RWPE2 (cell line): ENCODE data around the gene SPRY4.
A peak's percentile ranks its signal among the peaks of the same experiment; 100 is the strongest.
"Not testable (repeated sequence)": the region's sequence is repeated elsewhere in the genome, so short reads cannot be mapped to it uniquely, and the experiment has no call there.

Experiments
- ATAC-seq: fragments of 200-7000 bp; cut with Tn5 transposase; 3 replicates; pipeline ENCODE4 v1.9.1; 2021; ENCODE audit warnings: low read depth
- DNase-seq: peaks from one replicate; pipeline ENCODE4 v3.0.0-alpha.2; 2020; ENCODE audit warnings: low spot score
- H3K27ac ChIP-seq: fragments of 450-650 bp; 2 replicates; pipeline ENCODE4 v1.5.1; 2017; ENCODE audit warnings: mild to moderate bottlenecking; ENCODE audit not compliant: poor library complexity, severe bottlenecking
- H3K27me3 ChIP-seq: fragments of 250-450 bp; sonication (Bioruptor Pico); 2 replicates; pipeline ENCODE4 v1.5.1; 2021; ENCODE audit warnings: mild to moderate bottlenecking, moderate library complexity; ENCODE audit not compliant: insufficient read depth, poor library complexity, severe bottlenecking
- H3K36me3 ChIP-seq: fragments of 250-450 bp; sonication (Bioruptor Pico); 2 replicates; pipeline ENCODE4 v1.5.1; 2020; ENCODE audit warnings: low read depth, mild to moderate bottlenecking, moderate library complexity
- H3K4me1 ChIP-seq: fragments of 250-450 bp; sonication (Bioruptor Pico); 2 replicates; pipeline ENCODE4 v1.5.1; 2021; ENCODE audit warnings: mild to moderate bottlenecking, moderate library complexity; ENCODE audit not compliant: insufficient read depth, poor library complexity, severe bottlenecking
- H3K4me3 ChIP-seq: fragments of 250-450 bp; sonication (Bioruptor Pico); 2 replicates; pipeline ENCODE4 v1.5.1; 2021; ENCODE audit warnings: mild to moderate bottlenecking, moderate library complexity; ENCODE audit not compliant: severe bottlenecking
- H3K9me3 ChIP-seq: fragments of 250-450 bp; sonication (Bioruptor Pico); 2 replicates; pipeline ENCODE4 v1.5.1; 2021; ENCODE audit warnings: mild to moderate bottlenecking, moderate library complexity; ENCODE audit not compliant: severe bottlenecking
- TF ChIP-seq, protein P1 (sequence below): fragments of 450-650 bp; IDR thresholded peaks from one replicate; pipeline ENCODE4 v1.5.1; 2017; ENCODE audit warnings: mild to moderate bottlenecking, moderate library complexity; ENCODE audit not compliant: poor library complexity, severe bottlenecking

SPRY4 gene

DNA sequence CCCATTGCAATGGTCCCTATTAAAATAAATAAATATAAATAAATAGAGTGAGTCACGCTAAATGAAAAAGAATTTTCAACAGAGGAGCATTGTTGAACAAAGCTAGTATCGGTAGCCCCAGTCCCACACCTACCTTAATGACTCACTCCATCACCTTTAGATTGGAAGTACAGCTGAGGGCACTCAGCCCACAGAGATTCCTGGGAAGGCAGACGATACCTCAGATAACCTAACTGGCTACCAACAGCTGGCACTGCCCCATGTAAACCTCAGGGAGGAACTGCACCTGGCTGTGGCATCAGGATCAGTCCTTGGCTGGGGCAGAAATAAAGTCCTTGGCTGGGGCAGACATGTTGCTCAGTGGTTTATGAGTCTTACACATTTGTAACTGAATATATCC lies 49.3 kb downstream of the SPRY4 start:
- H3K27ac ChIP-seq = no peak overlapping the region
- TF ChIP-seq, protein P1, sequence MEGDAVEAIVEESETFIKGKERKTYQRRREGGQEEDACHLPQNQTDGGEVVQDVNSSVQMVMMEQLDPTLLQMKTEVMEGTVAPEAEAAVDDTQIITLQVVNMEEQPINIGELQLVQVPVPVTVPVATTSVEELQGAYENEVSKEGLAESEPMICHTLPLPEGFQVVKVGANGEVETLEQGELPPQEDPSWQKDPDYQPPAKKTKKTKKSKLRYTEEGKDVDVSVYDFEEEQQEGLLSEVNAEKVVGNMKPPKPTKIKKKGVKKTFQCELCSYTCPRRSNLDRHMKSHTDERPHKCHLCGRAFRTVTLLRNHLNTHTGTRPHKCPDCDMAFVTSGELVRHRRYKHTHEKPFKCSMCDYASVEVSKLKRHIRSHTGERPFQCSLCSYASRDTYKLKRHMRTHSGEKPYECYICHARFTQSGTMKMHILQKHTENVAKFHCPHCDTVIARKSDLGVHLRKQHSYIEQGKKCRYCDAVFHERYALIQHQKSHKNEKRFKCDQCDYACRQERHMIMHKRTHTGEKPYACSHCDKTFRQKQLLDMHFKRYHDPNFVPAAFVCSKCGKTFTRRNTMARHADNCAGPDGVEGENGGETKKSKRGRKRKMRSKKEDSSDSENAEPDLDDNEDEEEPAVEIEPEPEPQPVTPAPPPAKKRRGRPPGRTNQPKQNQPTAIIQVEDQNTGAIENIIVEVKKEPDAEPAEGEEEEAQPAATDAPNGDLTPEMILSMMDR = no peak
- H3K4me3 ChIP-seq = no peak overlapping the region
- no peak for DNase-seq
- ATAC-seq = peak; percentile 95
- H3K36me3 ChIP-seq = no peaks in the 10 kb centered on the region
- no peaks in the 10 kb centered on the region for H3K9me3 ChIP-seq
- no peaks in the 10 kb centered on the region for H3K27me3 ChIP-seq
- peaks cover 12% of the 10 kb centered on the region for H3K4me1 ChIP-seq

DNA sequence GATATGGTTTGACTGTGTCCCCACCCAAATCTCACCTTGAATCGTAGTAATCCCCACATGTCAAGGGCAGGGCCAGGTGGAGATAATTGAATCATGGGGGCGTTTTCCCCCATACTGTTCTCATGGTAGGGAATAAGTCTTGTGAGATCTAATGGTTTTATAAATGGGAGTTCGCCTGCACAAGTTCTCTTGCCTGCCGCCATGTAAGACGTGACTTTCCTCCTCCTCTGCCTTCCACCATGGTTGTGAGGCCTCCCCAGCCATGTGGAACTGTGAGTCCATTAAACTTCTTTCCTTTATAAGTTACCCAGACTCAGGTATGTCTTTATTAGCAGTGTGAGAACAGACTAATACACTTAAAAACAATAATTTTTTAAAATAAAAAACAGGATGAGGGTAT lies 52.2 kb downstream of the SPRY4 start:
- DNase-seq, H3K4me3 ChIP-seq, H3K9me3 ChIP-seq, H3K36me3 ChIP-seq, H3K27ac ChIP-seq, H3K27me3 ChIP-seq, ATAC-seq: not testable (repeated sequence)
- peaks cover 12% of the 10 kb centered on the region for H3K4me1 ChIP-seq

DNA sequence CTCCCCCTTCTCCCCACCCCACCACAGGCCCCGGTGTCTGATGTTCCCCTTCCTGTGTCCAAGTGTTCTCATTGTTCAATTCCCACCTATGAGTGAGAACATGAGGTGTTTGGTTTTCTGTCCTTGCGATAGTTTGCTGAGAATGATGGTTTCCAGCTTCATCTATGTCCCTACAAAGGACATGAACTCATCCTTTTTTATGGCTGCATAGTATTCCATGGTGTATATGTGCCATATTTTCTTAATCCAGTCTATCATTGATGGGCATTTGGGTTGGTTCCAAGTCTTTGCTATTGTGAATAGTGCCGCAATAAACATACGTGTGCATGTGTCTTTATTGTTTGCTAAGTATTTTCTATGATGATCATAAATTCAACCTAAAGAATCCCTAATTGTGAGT lies 60.7 kb downstream of the SPRY4 start:
- ATAC-seq, H3K27me3 ChIP-seq, H3K27ac ChIP-seq, H3K4me1 ChIP-seq, H3K9me3 ChIP-seq, H3K36me3 ChIP-seq, DNase-seq, H3K4me3 ChIP-seq: not testable (repeated sequence)

DNA sequence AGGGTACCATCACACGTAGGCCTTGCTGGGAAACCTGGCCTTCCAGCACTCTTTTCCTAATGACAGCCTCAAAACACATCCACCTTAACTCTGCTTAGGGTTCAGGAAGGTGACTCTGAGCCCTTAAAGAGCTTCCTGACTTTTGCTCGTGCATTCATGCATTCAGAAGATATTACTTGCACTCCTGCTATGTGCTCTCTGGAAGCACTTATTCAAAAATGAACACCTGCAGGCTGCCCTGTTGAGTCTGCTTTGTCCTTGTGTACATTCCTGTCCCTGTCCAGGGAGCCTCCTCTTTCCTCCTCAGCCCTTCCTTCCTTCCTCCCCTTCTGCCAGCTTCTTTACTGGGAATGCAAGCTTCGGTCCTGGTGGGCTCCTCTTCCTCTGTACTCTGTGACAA lies 61.5 kb downstream of the SPRY4 start:
- Histone ChIP-seq H3K27ac (no peak overlapping the region), H3K36me3 (no peaks in the 10 kb centered on the region), H3K4me3 (no peak overlapping the region), H3K9me3 (peaks cover 4% of the 10 kb centered on the region), H3K4me1 (no peaks in the 10 kb centered on the region), H3K27me3 (no peaks in the 10 kb centered on the region)
- ATAC-seq (no peak), DNase-seq (no peak)
- TF ChIP-seq, protein P1 = no peak

DNA sequence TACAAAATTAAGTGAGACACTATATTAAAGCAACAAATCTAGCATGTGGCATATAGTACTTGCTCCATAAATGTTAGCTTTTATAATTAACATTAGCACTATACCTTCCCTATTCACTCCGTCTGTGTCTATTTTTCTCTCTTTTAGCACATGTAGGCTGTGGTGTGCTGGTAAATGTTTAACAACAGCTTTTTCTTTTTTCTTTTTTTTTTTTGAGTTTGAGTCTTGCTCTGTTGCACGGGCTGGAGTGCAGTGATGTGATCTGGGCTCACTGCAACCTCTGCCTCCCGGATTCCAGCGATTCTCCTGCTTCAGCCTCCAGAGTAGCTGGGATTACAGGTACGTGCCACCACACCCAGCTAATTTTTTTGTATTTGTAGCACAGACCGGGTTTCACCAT lies 62.1 kb downstream of the SPRY4 start:
- Histone ChIP-seq H3K27me3 (no peaks in the 10 kb centered on the region), H3K9me3 (peaks cover 4% of the 10 kb centered on the region), H3K4me3 (no peak overlapping the region), H3K36me3 (no peaks in the 10 kb centered on the region), H3K27ac (no peak overlapping the region), H3K4me1 (no peaks in the 10 kb centered on the region)
- TF ChIP-seq, protein P1 = no peak
- DNase-seq = no peak
- ATAC-seq = no peak
